ENCODE measurements around the gene EIF4B. TPM values are rescaled to one million over a fixed set of nuclear protein-coding genes. Genes with fewer than 3 reads are reported as not detected.

Gene EIF4B
- total and polyA plus RNA-seq, 9 of the 15 experiments (the other 6 are each of a cell fraction or from before 2014, with no cell fraction given): 138 to 669 (median 552) TPM

DNA sequence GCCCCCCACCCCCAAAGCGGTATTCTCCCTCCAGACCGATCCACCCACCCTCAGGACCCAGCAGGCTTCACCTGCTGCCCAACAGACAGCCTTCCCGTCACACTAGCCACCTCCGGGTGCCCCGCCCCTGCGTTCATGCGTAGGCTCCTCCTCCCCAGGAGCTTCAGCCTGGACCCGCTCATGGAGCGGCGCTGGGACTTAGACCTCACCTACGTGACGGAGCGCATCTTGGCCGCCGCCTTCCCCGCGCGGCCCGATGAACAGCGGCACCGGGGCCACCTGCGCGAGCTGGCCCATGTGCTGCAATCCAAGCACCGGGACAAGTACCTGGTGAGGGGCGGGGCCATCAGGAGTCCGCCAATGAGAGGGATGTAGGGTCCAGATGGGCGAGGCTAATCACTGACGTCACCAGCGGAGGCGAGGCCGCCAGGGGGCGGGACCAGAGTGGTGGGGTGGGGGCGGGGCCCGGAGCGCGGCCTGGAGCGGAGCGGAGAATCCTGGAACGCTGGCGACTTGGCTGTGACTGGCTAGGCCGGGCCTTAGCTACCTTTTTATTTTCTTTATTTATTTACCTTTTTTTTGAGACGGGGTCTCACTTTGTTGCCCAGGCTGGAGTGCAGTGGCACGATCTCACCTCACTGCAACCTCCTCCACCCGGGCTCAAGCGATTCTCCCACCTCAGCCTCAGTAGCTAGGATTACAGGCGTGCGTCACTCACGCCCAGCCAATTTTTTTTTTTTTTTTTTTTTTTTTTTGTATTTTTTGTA is 48.0 kb downstream of the EIF4B start (continued):
- TF ChIP-seq, protein P1, sequence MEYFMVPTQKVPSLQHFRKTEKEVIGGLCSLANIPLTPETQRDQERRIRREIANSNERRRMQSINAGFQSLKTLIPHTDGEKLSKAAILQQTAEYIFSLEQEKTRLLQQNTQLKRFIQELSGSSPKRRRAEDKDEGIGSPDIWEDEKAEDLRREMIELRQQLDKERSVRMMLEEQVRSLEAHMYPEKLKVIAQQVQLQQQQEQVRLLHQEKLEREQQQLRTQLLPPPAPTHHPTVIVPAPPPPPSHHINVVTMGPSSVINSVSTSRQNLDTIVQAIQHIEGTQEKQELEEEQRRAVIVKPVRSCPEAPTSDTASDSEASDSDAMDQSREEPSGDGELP (CRISPR knock-in tag; IDR thresholded peaks at IDR 0.05; ENCODE audit: borderline replicate concordance): peak; percentile 73; the same call in 1 of the 2 replicates
- TF ChIP-seq RB1 (IDR thresholded peaks at IDR 0.05; ENCODE audit: low read depth): peak; percentile 70; the same call in 1 of the 2 replicates
- TF ChIP-seq NR4A1 (CRISPR knock-in tag; IDR thresholded peaks at IDR 0.05): no peak
- no peak for TF ChIP-seq NR4A1 (tag; IDR thresholded peaks at IDR 0.05)
- no peak for TF ChIP-seq ZC3H8 (IDR thresholded peaks at IDR 0.05)
- peak; percentile 46 for TF ChIP-seq EGR1 (conservative IDR thresholded peaks at IDR 0.05)
- TF ChIP-seq KLF6 (CRISPR knock-in tag; IDR thresholded peaks at IDR 0.05; ENCODE audit: borderline replicate concordance): no peak
- no peak for TF ChIP-seq PATZ1 (CRISPR knock-in tag; IDR thresholded peaks at IDR 0.05; ENCODE audit: borderline replicate concordance)
- TF ChIP-seq MTA3 (IDR thresholded peaks at IDR 0.05; ENCODE audit: borderline replicate concordance): no peak; the same call in 1 of the 2 replicates
- no peak for TF ChIP-seq ZNF76 (CRISPR knock-in tag; IDR thresholded peaks at IDR 0.05; ENCODE audit: borderline replicate concordance)
- TF ChIP-seq NELFE (IDR thresholded peaks at IDR 0.05; ENCODE audit: insufficient read depth, insufficient read length): no peak
- no peak for TF ChIP-seq UBTF (IDR thresholded peaks at IDR 0.05; ENCODE audit: borderline replicate concordance in 1 of 2, low read depth in 2 of 2, low read length in 2 of 2)
- TF ChIP-seq FOXK2 (conservative IDR thresholded peaks at IDR 0.05 in 1 of 2, IDR thresholded peaks at IDR 0.05 in 1 of 2; ENCODE audit: low read depth in 2 of 2): 0 out of 4 replicates have a peak, but pooled peaks of 1 of the 2 experiments have one; percentile 24
- TF ChIP-seq VEZF1 (CRISPR knock-in tag; IDR thresholded peaks at IDR 0.05): peak; percentile 60
- peak; percentile 80 for TF ChIP-seq POLR2A (conservative IDR thresholded peaks at IDR 0.05)
- peak in 1 of 2 experiments; percentile 96; a peak in 2 of 4 replicates for TF ChIP-seq HDAC1 (IDR thresholded peaks at IDR 0.05)
- TF ChIP-seq MXI1 (IDR thresholded peaks at IDR 0.05; ENCODE audit: low read depth, low read length): 0 out of 2 replicates have a peak, but pooled peaks have one; percentile 47
- peak in 1 of 2 experiments; percentile 52; a peak in 1 of 4 replicates for TF ChIP-seq ARNT (IDR thresholded peaks at IDR 0.05)
- no peak for TF ChIP-seq ZNF124 (CRISPR knock-in tag; IDR thresholded peaks at IDR 0.05)
- peak; percentile 83 for TF ChIP-seq SAP30 (IDR thresholded peaks at IDR 0.05; ENCODE audit: borderline replicate concordance, insufficient read depth, low read depth, low read length, poor library complexity, severe bottlenecking)
- TF ChIP-seq BHLHE40 (IDR thresholded peaks at IDR 0.05; ENCODE audit: low read length): no peak
